ENCODE measurements around the gene OR10H4. TPM values are rescaled to one million over a fixed set of nuclear protein-coding genes. Genes with fewer than 3 reads are reported as not detected.

The OR10H4 gene
- total and polyA plus RNA-seq, 2 experiments from 2014 or later = not detected

DNA sequence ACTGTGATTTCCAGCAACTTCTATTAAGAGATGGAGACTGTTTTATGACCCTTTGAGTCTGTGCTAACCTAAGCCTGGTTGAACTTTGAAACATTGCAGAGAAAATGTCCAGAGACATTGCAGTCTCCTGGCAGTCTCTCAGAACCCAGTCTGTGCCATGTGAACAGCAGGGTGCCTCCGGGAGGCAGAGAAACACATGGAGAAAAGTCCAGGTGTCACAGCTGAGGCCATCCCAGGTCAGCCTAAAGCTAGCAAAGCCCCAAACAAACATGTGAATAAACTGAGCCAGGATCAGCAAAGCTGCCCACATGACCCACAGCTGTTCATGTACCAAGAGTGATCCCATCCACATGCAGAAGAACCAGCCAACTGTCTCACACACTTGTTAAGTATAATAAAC, 22.3 kb upstream of the OR10H4 start:
- Histone ChIP-seq H3K4me3 (no peak overlapping the region), H3K4me2 (no peak overlapping the region), H3K36me3 (ENCODE audit: insufficient read depth) (no peaks in the 10 kb centered on the region; the same call in 1 of the 2 replicates), H3K9me2 (ENCODE audit: insufficient read depth) (no peaks in the 10 kb centered on the region), H3K4me1 (ENCODE audit: insufficient read depth) (no peaks in the 10 kb centered on the region), H3K27ac (ENCODE audit: low read depth) (no peak overlapping the region), H3K79me2 (replicated peaks; ENCODE audit: insufficient read depth) (no peaks in the 10 kb centered on the region), H2AFZ (no peak overlapping the region), H3F3A (replicated peaks; ENCODE audit: low read depth) (no peaks in the 10 kb centered on the region), H4K20me1 (replicated peaks; ENCODE audit: insufficient read depth) (no peaks in the 10 kb centered on the region), H3K27me3 (ENCODE audit: insufficient read depth) (no peaks in the 10 kb centered on the region)
- DNase-seq (ENCODE audit: low spot score) = no peak
- H3K27me3 Mint-ChIP-seq (ENCODE audit: insufficient read depth, low read depth, poor library complexity) = peaks cover 4% of the 10 kb centered on the region
- TF ChIP-seq, protein P1, sequence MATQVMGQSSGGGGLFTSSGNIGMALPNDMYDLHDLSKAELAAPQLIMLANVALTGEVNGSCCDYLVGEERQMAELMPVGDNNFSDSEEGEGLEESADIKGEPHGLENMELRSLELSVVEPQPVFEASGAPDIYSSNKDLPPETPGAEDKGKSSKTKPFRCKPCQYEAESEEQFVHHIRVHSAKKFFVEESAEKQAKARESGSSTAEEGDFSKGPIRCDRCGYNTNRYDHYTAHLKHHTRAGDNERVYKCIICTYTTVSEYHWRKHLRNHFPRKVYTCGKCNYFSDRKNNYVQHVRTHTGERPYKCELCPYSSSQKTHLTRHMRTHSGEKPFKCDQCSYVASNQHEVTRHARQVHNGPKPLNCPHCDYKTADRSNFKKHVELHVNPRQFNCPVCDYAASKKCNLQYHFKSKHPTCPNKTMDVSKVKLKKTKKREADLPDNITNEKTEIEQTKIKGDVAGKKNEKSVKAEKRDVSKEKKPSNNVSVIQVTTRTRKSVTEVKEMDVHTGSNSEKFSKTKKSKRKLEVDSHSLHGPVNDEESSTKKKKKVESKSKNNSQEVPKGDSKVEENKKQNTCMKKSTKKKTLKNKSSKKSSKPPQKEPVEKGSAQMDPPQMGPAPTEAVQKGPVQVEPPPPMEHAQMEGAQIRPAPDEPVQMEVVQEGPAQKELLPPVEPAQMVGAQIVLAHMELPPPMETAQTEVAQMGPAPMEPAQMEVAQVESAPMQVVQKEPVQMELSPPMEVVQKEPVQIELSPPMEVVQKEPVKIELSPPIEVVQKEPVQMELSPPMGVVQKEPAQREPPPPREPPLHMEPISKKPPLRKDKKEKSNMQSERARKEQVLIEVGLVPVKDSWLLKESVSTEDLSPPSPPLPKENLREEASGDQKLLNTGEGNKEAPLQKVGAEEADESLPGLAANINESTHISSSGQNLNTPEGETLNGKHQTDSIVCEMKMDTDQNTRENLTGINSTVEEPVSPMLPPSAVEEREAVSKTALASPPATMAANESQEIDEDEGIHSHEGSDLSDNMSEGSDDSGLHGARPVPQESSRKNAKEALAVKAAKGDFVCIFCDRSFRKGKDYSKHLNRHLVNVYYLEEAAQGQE (IDR thresholded peaks at IDR 0.05; ENCODE audit: unreplicated experiment) = no peak
- TF ChIP-seq EZH2 (IDR thresholded peaks at IDR 0.05; ENCODE audit: low read depth, unreplicated experiment) = no peak
- TF ChIP-seq ZNF114 (CRISPR knock-in tag; IDR thresholded peaks at IDR 0.05) = no peak
- TF ChIP-seq JUNB (IDR thresholded peaks at IDR 0.05; ENCODE audit: unreplicated experiment) = no peak
- no peak for TF ChIP-seq CREB1 (CRISPR knock-in tag; IDR thresholded peaks at IDR 0.05; ENCODE audit: low read depth)
- TF ChIP-seq, protein P2, sequence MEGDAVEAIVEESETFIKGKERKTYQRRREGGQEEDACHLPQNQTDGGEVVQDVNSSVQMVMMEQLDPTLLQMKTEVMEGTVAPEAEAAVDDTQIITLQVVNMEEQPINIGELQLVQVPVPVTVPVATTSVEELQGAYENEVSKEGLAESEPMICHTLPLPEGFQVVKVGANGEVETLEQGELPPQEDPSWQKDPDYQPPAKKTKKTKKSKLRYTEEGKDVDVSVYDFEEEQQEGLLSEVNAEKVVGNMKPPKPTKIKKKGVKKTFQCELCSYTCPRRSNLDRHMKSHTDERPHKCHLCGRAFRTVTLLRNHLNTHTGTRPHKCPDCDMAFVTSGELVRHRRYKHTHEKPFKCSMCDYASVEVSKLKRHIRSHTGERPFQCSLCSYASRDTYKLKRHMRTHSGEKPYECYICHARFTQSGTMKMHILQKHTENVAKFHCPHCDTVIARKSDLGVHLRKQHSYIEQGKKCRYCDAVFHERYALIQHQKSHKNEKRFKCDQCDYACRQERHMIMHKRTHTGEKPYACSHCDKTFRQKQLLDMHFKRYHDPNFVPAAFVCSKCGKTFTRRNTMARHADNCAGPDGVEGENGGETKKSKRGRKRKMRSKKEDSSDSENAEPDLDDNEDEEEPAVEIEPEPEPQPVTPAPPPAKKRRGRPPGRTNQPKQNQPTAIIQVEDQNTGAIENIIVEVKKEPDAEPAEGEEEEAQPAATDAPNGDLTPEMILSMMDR (conservative IDR thresholded peaks at IDR 0.05; ENCODE audit: low read depth in 2 of 2) = no peak
- TF ChIP-seq STAT1 (IDR thresholded peaks at IDR 0.05; ENCODE audit: unreplicated experiment) = no peak
- TF ChIP-seq, protein P3, sequence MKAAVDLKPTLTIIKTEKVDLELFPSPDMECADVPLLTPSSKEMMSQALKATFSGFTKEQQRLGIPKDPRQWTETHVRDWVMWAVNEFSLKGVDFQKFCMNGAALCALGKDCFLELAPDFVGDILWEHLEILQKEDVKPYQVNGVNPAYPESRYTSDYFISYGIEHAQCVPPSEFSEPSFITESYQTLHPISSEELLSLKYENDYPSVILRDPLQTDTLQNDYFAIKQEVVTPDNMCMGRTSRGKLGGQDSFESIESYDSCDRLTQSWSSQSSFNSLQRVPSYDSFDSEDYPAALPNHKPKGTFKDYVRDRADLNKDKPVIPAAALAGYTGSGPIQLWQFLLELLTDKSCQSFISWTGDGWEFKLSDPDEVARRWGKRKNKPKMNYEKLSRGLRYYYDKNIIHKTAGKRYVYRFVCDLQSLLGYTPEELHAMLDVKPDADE (IDR thresholded peaks at IDR 0.05) = no peak
- TF ChIP-seq EZH2phosphoT487 (IDR thresholded peaks at IDR 0.05; ENCODE audit: unreplicated experiment) = no peak
- TF ChIP-seq NANOG (IDR thresholded peaks at IDR 0.05; ENCODE audit: borderline replicate concordance) = no peak
- no peak for TF ChIP-seq ZNF331 (CRISPR knock-in tag; IDR thresholded peaks at IDR 0.05; ENCODE audit: low read depth)
- TF ChIP-seq, protein P4, sequence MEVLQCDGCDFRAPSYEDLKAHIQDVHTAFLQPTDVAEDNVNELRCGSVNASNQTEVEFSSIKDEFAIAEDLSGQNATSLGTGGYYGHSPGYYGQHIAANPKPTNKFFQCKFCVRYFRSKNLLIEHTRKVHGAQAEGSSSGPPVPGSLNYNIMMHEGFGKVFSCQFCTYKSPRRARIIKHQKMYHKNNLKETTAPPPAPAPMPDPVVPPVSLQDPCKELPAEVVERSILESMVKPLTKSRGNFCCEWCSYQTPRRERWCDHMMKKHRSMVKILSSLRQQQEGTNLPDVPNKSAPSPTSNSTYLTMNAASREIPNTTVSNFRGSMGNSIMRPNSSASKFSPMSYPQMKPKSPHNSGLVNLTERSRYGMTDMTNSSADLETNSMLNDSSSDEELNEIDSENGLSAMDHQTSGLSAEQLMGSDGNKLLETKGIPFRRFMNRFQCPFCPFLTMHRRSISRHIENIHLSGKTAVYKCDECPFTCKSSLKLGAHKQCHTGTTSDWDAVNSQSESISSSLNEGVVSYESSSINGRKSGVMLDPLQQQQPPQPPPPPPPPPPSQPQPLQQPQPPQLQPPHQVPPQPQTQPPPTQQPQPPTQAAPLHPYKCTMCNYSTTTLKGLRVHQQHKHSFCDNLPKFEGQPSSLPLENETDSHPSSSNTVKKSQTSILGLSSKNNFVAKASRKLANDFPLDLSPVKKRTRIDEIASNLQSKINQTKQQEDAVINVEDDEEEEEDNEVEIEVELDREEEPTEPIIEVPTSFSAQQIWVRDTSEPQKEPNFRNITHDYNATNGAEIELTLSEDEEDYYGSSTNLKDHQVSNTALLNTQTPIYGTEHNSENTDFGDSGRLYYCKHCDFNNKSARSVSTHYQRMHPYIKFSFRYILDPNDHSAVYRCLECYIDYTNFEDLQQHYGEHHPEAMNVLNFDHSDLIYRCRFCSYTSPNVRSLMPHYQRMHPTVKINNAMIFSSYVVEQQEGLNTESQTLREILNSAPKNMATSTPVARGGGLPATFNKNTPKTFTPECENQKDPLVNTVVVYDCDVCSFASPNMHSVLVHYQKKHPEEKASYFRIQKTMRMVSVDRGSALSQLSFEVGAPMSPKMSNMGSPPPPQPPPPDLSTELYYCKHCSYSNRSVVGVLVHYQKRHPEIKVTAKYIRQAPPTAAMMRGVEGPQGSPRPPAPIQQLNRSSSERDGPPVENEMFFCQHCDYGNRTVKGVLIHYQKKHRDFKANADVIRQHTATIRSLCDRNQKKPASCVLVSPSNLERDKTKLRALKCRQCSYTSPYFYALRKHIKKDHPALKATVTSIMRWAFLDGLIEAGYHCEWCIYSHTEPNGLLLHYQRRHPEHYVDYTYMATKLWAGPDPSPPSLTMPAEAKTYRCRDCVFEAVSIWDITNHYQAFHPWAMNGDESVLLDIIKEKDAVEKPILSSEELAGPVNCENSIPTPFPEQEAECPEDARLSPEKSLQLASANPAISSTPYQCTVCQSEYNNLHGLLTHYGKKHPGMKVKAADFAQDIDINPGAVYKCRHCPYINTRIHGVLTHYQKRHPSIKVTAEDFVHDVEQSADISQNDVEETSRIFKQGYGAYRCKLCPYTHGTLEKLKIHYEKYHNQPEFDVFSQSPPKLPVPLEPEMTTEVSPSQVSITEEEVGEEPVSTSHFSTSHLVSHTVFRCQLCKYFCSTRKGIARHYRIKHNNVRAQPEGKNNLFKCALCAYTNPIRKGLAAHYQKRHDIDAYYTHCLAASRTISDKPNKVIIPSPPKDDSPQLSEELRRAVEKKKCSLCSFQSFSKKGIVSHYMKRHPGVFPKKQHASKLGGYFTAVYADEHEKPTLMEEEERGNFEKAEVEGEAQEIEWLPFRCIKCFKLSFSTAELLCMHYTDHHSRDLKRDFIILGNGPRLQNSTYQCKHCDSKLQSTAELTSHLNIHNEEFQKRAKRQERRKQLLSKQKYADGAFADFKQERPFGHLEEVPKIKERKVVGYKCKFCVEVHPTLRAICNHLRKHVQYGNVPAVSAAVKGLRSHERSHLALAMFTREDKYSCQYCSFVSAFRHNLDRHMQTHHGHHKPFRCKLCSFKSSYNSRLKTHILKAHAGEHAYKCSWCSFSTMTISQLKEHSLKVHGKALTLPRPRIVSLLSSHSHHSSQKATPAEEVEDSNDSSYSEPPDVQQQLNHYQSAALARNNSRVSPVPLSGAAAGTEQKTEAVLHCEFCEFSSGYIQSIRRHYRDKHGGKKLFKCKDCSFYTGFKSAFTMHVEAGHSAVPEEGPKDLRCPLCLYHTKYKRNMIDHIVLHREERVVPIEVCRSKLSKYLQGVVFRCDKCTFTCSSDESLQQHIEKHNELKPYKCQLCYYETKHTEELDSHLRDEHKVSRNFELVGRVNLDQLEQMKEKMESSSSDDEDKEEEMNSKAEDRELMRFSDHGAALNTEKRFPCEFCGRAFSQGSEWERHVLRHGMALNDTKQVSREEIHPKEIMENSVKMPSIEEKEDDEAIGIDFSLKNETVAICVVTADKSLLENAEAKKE (CRISPR knock-in tag; IDR thresholded peaks at IDR 0.05) = no peak
- H3K27ac Mint-ChIP-seq = no peak overlapping the region
- no peak overlapping the region for H3K4me3 Mint-ChIP-seq
- H3K4me1 Mint-ChIP-seq = no peaks in the 10 kb centered on the region
- no peak for ATAC-seq
- H3K9me3 Mint-ChIP-seq = peaks cover 100% of the 10 kb centered on the region
- peaks cover 73% of the 10 kb centered on the region for H3K36me3 Mint-ChIP-seq (ENCODE audit: low read depth)
